OCI-M1 (cell line): Measurements from ENCODE around the gene TPM3.
"Not testable (repeated sequence)": the region's sequence is repeated elsewhere in the genome, so short reads cannot be mapped to it uniquely, and the experiment has no call there.

Experiments
- DNase-seq: peaks from one replicate; lab custom pipeline; 2025; lab: John Stamatoyannopoulos, UW

The TPM3 gene

GRCh38 chr1:154191990-154192461, at the start of gene TPM3:
TPM3 (minus strand) TSS chr1:154192100; CDS start chr1:154192018, 82 bp downstream.
- peak; percentile 50 for DNase-seq

GRCh38 chr1:154240294-154240833, 48.5 kb upstream of the TPM3 start:
- no peak for DNase-seq

GRCh38 chr1:154239491-154239890, 47.6 kb upstream of the TPM3 start:
- no peak for DNase-seq

GRCh38 chr1:154237880-154238506, 46.1 kb upstream of the TPM3 start:
- no peak for DNase-seq

- no peak for DNase-seq
Measured at GRCh38 chr1:154237435-154237834, 45.5 kb upstream of the TPM3 start.

- DNase-seq = no peak
Measured at GRCh38 chr1:154236855-154237254, 45.0 kb upstream of the TPM3 start.

GRCh38 chr1:154233127-154233526, 41.2 kb upstream of the TPM3 start:
- DNase-seq = not testable (repeated sequence)

- not testable (repeated sequence) for DNase-seq
Measured at GRCh38 chr1:154231112-154231511, 39.2 kb upstream of the TPM3 start.

GRCh38 chr1:154225370-154225769, 33.5 kb upstream of the TPM3 start:
- DNase-seq = no peak

- no peak for DNase-seq
Measured at GRCh38 chr1:154223621-154224020, 31.7 kb upstream of the TPM3 start.

GRCh38 chr1:154222918-154223317, 31.0 kb upstream of the TPM3 start:
- no peak for DNase-seq

- no peak for DNase-seq
Measured at GRCh38 chr1:154222518-154222917, 30.6 kb upstream of the TPM3 start.

- DNase-seq = peak; percentile 71
Measured at GRCh38 chr1:154221278-154222001, 29.5 kb upstream of the TPM3 start.

GRCh38 chr1:154220970-154221277, 29.0 kb upstream of the TPM3 start:
- DNase-seq = no peak

- DNase-seq = peak; percentile 100
Measured at GRCh38 chr1:154220071-154220969, 28.4 kb upstream of the TPM3 start, which contains the start of gene UBAP2L. UBAP2L (plus strand) TSS chr1:154220955; CDS start chr1:154225124, 4,169 bp downstream.

- DNase-seq = peak; percentile 66
Measured at GRCh38 chr1:154219541-154219940, 27.6 kb upstream of the TPM3 start.

- no peak for DNase-seq
Measured at GRCh38 chr1:154218545-154218944, 26.6 kb upstream of the TPM3 start.

- no peak for DNase-seq
Measured at GRCh38 chr1:154213274-154213673, 21.4 kb upstream of the TPM3 start.

- no peak for DNase-seq
Measured at GRCh38 chr1:154212083-154212482, 20.2 kb upstream of the TPM3 start.

- no peak for DNase-seq
Measured at GRCh38 chr1:154208677-154209388, 16.9 kb upstream of the TPM3 start.

GRCh38 chr1:154207262-154207661, 15.4 kb upstream of the TPM3 start:
- DNase-seq = no peak

GRCh38 chr1:154206196-154206595, 14.3 kb upstream of the TPM3 start, which contains the start of gene CFAP141:
CFAP141 (minus strand) TSS chr1:154206333; CDS start chr1:154206307, 26 bp downstream.
- DNase-seq = peak; percentile 20
